Motor neuron (in vitro differentiated cells): Measurements from ENCODE around the gene BNC1. TPM values are rescaled to one million over a fixed set of nuclear protein-coding genes. Genes with fewer than 3 reads are reported as not detected.

Experiments
- ATAC-seq, 8 experiments: fragments of 200-7000 bp; cut with Tn5 transposase; replicated peaks in 6 of 8; 2 replicates each; pipeline ENCODE4 v1.8.0; 2021; ENCODE audit warnings: mild to moderate bottlenecking in 8 of 8, moderate library complexity in 8 of 8
- H3K27ac ChIP-seq, 2 donors: fragments of 250-450 bp; sonication (Bioruptor Pico); 2 replicates each; pipeline ENCODE4 v1.9.0; 2021; ENCODE audit warnings: antibody characterized with exemption in 2 of 2, mild to moderate bottlenecking in 2 of 2, moderate library complexity in 1 of 2
- H3K4me1 ChIP-seq, 2 donors: fragments of 250-450 bp; sonication (Bioruptor Pico); replicated peaks in 1 of 2; 2 replicates each; pipeline ENCODE4 v1.6.1; 2021; ENCODE audit warnings: antibody characterized with exemption in 2 of 2, mild to moderate bottlenecking in 2 of 2, moderate library complexity in 1 of 2
- H3K4me3 ChIP-seq, 5 donors: fragments of 250-450 bp; sonication (Bioruptor Pico); 2 replicates each; pipeline ENCODE4 v1.9.0; 2021; ENCODE audit warnings: antibody characterized with exemption in 5 of 5, mild to moderate bottlenecking in 5 of 5, moderate library complexity in 4 of 5
- WGBS, 10 experiments: fragments of 450-650 bp; shearing (Covaris generic); methylation state at CpG; one replicate each; pipeline ENCODE4 v1.0.0; 2022; 5-methylcytosine and 5-hydroxymethylcytosine counted together
- in situ Hi-C, 9 experiments: fragments of 400-800 bp; cut with MboI; loops; one replicate each; pipeline ENCODE4 v1.15.0; 2021; ENCODE audit warnings: low sequenced_read_pairs in 9 of 9, low pct_unique_long_range_greater_than_20kb in 2 of 9; ENCODE audit not compliant: unreplicated experiment in 9 of 9
- total RNA-seq, 8 experiments: library from RNA; unstranded; fragments of 300-600 nt; gene quantifications; 2 replicates each; pipeline versions ENCODE4 v1.2.3 to v1.2.4, GENCODE V29; 2022

The BNC1 gene
- total RNA-seq, 8 experiments from 2014 or later, result 0.05 to 7.1 (median 0.15) TPM

- ATAC-seq, result peak in 3 of 8 experiments; percentile 60 to 82 (median 75)
- peaks cover 0 to 11% of the 10 kb centered on the region in 2 donors for H3K4me1 ChIP-seq
- H3K4me3 ChIP-seq, result no peak overlapping the region
- in situ Hi-C loops, result no loop called here
- WGBS, 10 experiments, result 0 to 69% (median 35%) methylated on average over 1 to 5 of the region's 5 CpGs
- no peak overlapping the region for H3K27ac ChIP-seq
Measured at GRCh38 chr15:83310521-83311456, 26.3 kb upstream of the BNC1 start.

- no peak overlapping the region for H3K27ac ChIP-seq
- peaks cover 0 to 20% of the 10 kb centered on the region in 2 donors for H3K4me1 ChIP-seq
- WGBS, 10 experiments, result 71 to 100% (median 86%) methylated on average over 1 to 4 of the region's 5 CpGs; no CpG with 5 or more reads in 4 of the 10 experiments
- ATAC-seq, result no peak
- no peak overlapping the region for H3K4me3 ChIP-seq
- in situ Hi-C loops, result no loop called here
Measured at GRCh38 chr15:83308671-83309070, 24.2 kb upstream of the BNC1 start.

GRCh38 chr15:83306561-83306960, 22.1 kb upstream of the BNC1 start:
- Histone ChIP-seq H3K4me1 (peaks cover 0 to 20% of the 10 kb centered on the region in 2 donors), H3K27ac (no peak overlapping the region), H3K4me3 (no peak overlapping the region)
- no peak for ATAC-seq
- in situ Hi-C loops, result no loop called here
- WGBS, 10 experiments, result 48 to 100% (median 81%) methylated on average over 1 to 3 of the region's 3 CpGs

- Histone ChIP-seq H3K4me3 (no peak overlapping the region), H3K4me1 (peaks cover 0 to 16% of the 10 kb centered on the region in 2 donors), H3K27ac (no peak overlapping the region)
- 18 to 80% (median 31%) methylated on average over 1 to 6 of the region's 11 CpGs; no CpG with 5 or more reads in 5 of the 10 experiments for WGBS, 10 experiments
- peak in 7 of 8 experiments; percentile 41 to 87 (median 72) for ATAC-seq
- in situ Hi-C loops, result no loop called here
Measured at GRCh38 chr15:83305704-83306291, 21.3 kb upstream of the BNC1 start.

- no peak for ATAC-seq
- no peak overlapping the region for H3K4me3 ChIP-seq
- H3K4me1 ChIP-seq, result peaks cover 0 to 16% of the 10 kb centered on the region in 2 donors
- in situ Hi-C loops, result no loop called here
- no peak overlapping the region for H3K27ac ChIP-seq
- 64 to 88% (median 80%) methylated on average over 1 to 9 of the region's 10 CpGs; no CpG with 5 or more reads in 1 of the 10 experiments for WGBS, 10 experiments
Measured at GRCh38 chr15:83304861-83305703, 20.6 kb upstream of the BNC1 start.

GRCh38 chr15:83303535-83303934, 19.1 kb upstream of the BNC1 start:
- 0 to 83% (median 79%) methylated on average over 1 to 3 of the region's 3 CpGs; no CpG with 5 or more reads in 4 of the 10 experiments for WGBS, 10 experiments
- Histone ChIP-seq H3K4me1 (peaks cover 0 to 16% of the 10 kb centered on the region in 2 donors), H3K27ac (no peak overlapping the region), H3K4me3 (no peak overlapping the region)
- peak in 2 of 8 experiments; percentile 49 to 63 for ATAC-seq
- in situ Hi-C loops, result no loop called here

GRCh38 chr15:83300826-83301225, 16.4 kb upstream of the BNC1 start:
- no peak overlapping the region for H3K27ac ChIP-seq
- in situ Hi-C loops, result no loop called here
- H3K4me1 ChIP-seq, result peaks cover 0 to 9% of the 10 kb centered on the region in 2 donors
- ATAC-seq, result no peak
- 78 to 100% (median 100%) methylated on average over 1 of the region's 1 CpG; no CpG with 5 or more reads in 2 of the 10 experiments for WGBS, 10 experiments
- H3K4me3 ChIP-seq, result no peak overlapping the region

GRCh38 chr15:83299462-83299861, 15.0 kb upstream of the BNC1 start:
- ATAC-seq, result no peak
- 40 to 100% (median 70%) methylated on average over 1 to 3 of the region's 3 CpGs; no CpG with 5 or more reads in 2 of the 10 experiments for WGBS, 10 experiments
- H3K27ac ChIP-seq, result no peak overlapping the region
- H3K4me1 ChIP-seq, result no peaks in the 10 kb centered on the region
- H3K4me3 ChIP-seq, result no peak overlapping the region
- in situ Hi-C loops, result no loop called here

- WGBS, 10 experiments, result 20 to 98% (median 90%) methylated on average over 1 to 6 of the region's 6 CpGs; no CpG with 5 or more reads in 3 of the 10 experiments
- in situ Hi-C loops, result no loop called here
- no peak for ATAC-seq
- H3K27ac ChIP-seq, result no peak overlapping the region
- H3K4me1 ChIP-seq, result no peaks in the 10 kb centered on the region
- no peak overlapping the region for H3K4me3 ChIP-seq
Measured at GRCh38 chr15:83295417-83295816, 11.0 kb upstream of the BNC1 start.

- ATAC-seq, result peak in 3 of 8 experiments; percentile 47 to 71 (median 65)
- in situ Hi-C loops, result no loop called here
- Histone ChIP-seq H3K27ac (no peak overlapping the region), H3K4me3 (no peak overlapping the region), H3K4me1 (no peaks in the 10 kb centered on the region)
- WGBS, 10 experiments, result 33 to 50% (median 40%) methylated on average over 1 of the region's 1 CpG; no CpG with 5 or more reads in 5 of the 10 experiments
Measured at GRCh38 chr15:83293201-83293600, 8.7 kb upstream of the BNC1 start.

GRCh38 chr15:83292317-83292716, 7.9 kb upstream of the BNC1 start:
- ATAC-seq, result no peak
- no peak overlapping the region for H3K4me3 ChIP-seq
- in situ Hi-C loops, result no loop called here
- no peaks in the 10 kb centered on the region for H3K4me1 ChIP-seq
- 8 to 100% (median 68%) methylated on average over 1 to 4 of the region's 5 CpGs; no CpG with 5 or more reads in 1 of the 10 experiments for WGBS, 10 experiments
- H3K27ac ChIP-seq, result no peak overlapping the region

GRCh38 chr15:83290236-83290635, 5.8 kb upstream of the BNC1 start:
- WGBS, 10 experiments, result 60 to 91% (median 80%) methylated on average over 1 to 4 of the region's 4 CpGs
- Histone ChIP-seq H3K4me1 (no peaks in the 10 kb centered on the region), H3K27ac (no peak overlapping the region), H3K4me3 (no peak overlapping the region)
- no peak for ATAC-seq
- in situ Hi-C loops, result no loop called here
